Lung (tissue), 12 donors: ENCODE measurements around the gene PDHX. TPM values are rescaled to one million over a fixed set of nuclear protein-coding genes. Genes with fewer than 3 reads are reported as not detected.

Source experiments
- ATAC-seq: fragments of 200-7000 bp; cut with Tn5 transposase; one replicate; pipeline ENCODE4 v1.9.1; 2020; ENCODE audit warnings: moderate number of reproducible peaks; ENCODE audit not compliant: insufficient read depth, low FRiP score
- DNase-seq, 3 donors: peaks; one replicate each; pipeline ENCODE4 v3.0.0-alpha.2; 2013 to 2017
- H3K27ac ChIP-seq, 2 donors: one replicate each; pipeline ENCODE4 v1.5.1; 2013; ENCODE audit warnings: mild to moderate bottlenecking in 2 of 2, moderate library complexity in 2 of 2, control low read depth in 1 of 2, inconsistent platforms in 1 of 2, low read depth in 1 of 2, low read length in 1 of 2
- H3K27me3 ChIP-seq, 3 donors: one replicate each; pipeline ENCODE4 v1.5.1; 2013; ENCODE audit warnings: low read length in 2 of 3; ENCODE audit not compliant: control insufficient read depth in 3 of 3, insufficient read depth in 3 of 3
- H3K36me3 ChIP-seq, 4 donors: one replicate each; pipeline ENCODE4 v1.5.1; 2013; ENCODE audit warnings: low read length in 4 of 4, mild to moderate bottlenecking in 1 of 4, moderate library complexity in 1 of 4; ENCODE audit not compliant: control insufficient read depth in 4 of 4, insufficient read depth in 4 of 4
- H3K4me1 ChIP-seq, 5 donors: one replicate each; pipeline ENCODE4 v1.5.1; 2013; ENCODE audit warnings: low read length in 5 of 5, mild to moderate bottlenecking in 2 of 5, moderate library complexity in 1 of 5; ENCODE audit not compliant: control insufficient read depth in 5 of 5, insufficient read depth in 5 of 5
- H3K4me3 ChIP-seq: one replicate; pipeline ENCODE4 v1.5.1; 2013; ENCODE audit warnings: mild to moderate bottlenecking, control low read depth, moderate library complexity
- H3K9ac ChIP-seq, 2 donors: one replicate each; pipeline ENCODE4 v1.5.1; 2013; ENCODE audit warnings: low read length in 2 of 2, control low read depth in 1 of 2; ENCODE audit not compliant: insufficient read depth in 1 of 2
- H3K9me3 ChIP-seq, 4 donors: one replicate each; pipeline ENCODE4 v1.5.1; 2013; ENCODE audit warnings: low read length in 3 of 4, mild to moderate bottlenecking in 1 of 4, moderate library complexity in 1 of 4; ENCODE audit not compliant: control insufficient read depth in 4 of 4, insufficient read depth in 3 of 4
- CTCF ChIP-seq: IDR thresholded peaks from 2 replicates; pipeline ENCODE4 v1.5.1; 2012; ENCODE audit warnings: mild to moderate bottlenecking; ENCODE audit errors: control extremely low read depth, extremely low read depth
- WGBS, 2 donors: extraction: QIAGEN DNeasy Blood & Tissue Kit; methylation state at CpG; one replicate each; pipeline ENCODE4 v1.1.7; 2013; 5-methylcytosine and 5-hydroxymethylcytosine counted together
- polyA plus RNA-seq, 2 donors: library from polyadenylated mRNA; stranded (reverse); fragments of 200-250 nt; gene quantifications; one replicate each; pipeline ENCODE4 v1.2.1, GENCODE V29; 2013
- total RNA-seq, 2 donors: library from RNA; depleted of rRNA in 1 of 2; stranded (reverse); fragments of >200 nt in 1 of 2; gene quantifications; one replicate each; pipeline ENCODE4 v1.2.1, GENCODE V29; 2014 to 2021
- donor health status: control.
- donor health status: control.
- donor health status: Bipolar disorder and iron deficiency.
- donor health status: healthy.
- donor health status: DM: yes; HTN: yes; CAD: no.

Gene PDHX
- total and polyA plus RNA-seq, 4 donors: 18.5 to 37.5 (median 23.8) TPM

GRCh38 chr11:34975482-34975881 is 59.1 kb downstream of the PDHX start:
- no peak for TF ChIP-seq CTCF
- Histone ChIP-seq H3K9me3 (no peaks in the 10 kb centered on the region), H3K27ac (no peak overlapping the region), H3K36me3 (peaks cover 0 to 21% (median 13%) of the 10 kb centered on the region in 4 donors), H3K27me3 (no peaks in the 10 kb centered on the region), H3K9ac (no peak overlapping the region), H3K4me1 (peaks cover 0 to 30% (median 12%) of the 10 kb centered on the region in 5 donors), H3K4me3 (no peak overlapping the region)
- DNase-seq: no peak
- no peak for ATAC-seq
- 73 to 76% methylated on average over 3 of the region's 3 CpGs for WGBS, 2 donors

GRCh38 chr11:34976496-34977088 is 60.2 kb downstream of the PDHX start:
- ATAC-seq (no peak), DNase-seq (no peak)
- H3K4me1 ChIP-seq: peaks cover 0 to 30% (median 12%) of the 10 kb centered on the region in 5 donors
- no peaks in the 10 kb centered on the region for H3K27me3 ChIP-seq
- peaks cover 0 to 19% (median 14%) of the 10 kb centered on the region in 4 donors for H3K36me3 ChIP-seq
- no peak overlapping the region for H3K4me3 ChIP-seq
- H3K9me3 ChIP-seq: no peaks in the 10 kb centered on the region
- H3K27ac ChIP-seq: no peak overlapping the region
- TF ChIP-seq CTCF: no peak
- H3K9ac ChIP-seq: peak overlapping the region in 1 of 2 donors; percentile 28

- Histone ChIP-seq H3K27me3 (no peaks in the 10 kb centered on the region), H3K36me3 (peaks cover 0 to 18% (median 12%) of the 10 kb centered on the region in 4 donors), H3K4me3 (no peak overlapping the region), H3K4me1 (peaks cover 0 to 30% (median 12%) of the 10 kb centered on the region in 5 donors), H3K27ac (no peak overlapping the region), H3K9ac (no peak overlapping the region), H3K9me3 (no peaks in the 10 kb centered on the region)
- no peak for TF ChIP-seq CTCF
- WGBS, 2 donors: 34% methylated on average over 6 of the region's 6 CpGs
- ATAC-seq (no peak), DNase-seq (peak in 2 of 3 donors; percentile 81 to 86)
Measured at GRCh38 chr11:34977089-34977912, 60.9 kb downstream of the PDHX start.
